A673 (cell line): Measurements from ENCODE around the gene IDH2.

Experiments
- CTCF ChIP-seq: fragments of 300-800, 200-600 bp; sonication (generic); conservative IDR thresholded peaks from 2 replicates; pipeline ENCODE4 v1.5.1; 2017; ENCODE audit warnings: low read depth, mild to moderate bottlenecking, antibody characterized with exemption, low read length, moderate library complexity, mixed read lengths
- EZH2 ChIP-seq: fragments of 200-600 bp; sonication (generic); IDR thresholded peaks from 2 replicates; pipeline ENCODE4 v1.6.1; 2017; ENCODE audit warnings: borderline replicate concordance, low read depth, mild to moderate bottlenecking, mixed read lengths, antibody characterized with exemption, low read length; ENCODE audit not compliant: poor library complexity, severe bottlenecking

DNA sequence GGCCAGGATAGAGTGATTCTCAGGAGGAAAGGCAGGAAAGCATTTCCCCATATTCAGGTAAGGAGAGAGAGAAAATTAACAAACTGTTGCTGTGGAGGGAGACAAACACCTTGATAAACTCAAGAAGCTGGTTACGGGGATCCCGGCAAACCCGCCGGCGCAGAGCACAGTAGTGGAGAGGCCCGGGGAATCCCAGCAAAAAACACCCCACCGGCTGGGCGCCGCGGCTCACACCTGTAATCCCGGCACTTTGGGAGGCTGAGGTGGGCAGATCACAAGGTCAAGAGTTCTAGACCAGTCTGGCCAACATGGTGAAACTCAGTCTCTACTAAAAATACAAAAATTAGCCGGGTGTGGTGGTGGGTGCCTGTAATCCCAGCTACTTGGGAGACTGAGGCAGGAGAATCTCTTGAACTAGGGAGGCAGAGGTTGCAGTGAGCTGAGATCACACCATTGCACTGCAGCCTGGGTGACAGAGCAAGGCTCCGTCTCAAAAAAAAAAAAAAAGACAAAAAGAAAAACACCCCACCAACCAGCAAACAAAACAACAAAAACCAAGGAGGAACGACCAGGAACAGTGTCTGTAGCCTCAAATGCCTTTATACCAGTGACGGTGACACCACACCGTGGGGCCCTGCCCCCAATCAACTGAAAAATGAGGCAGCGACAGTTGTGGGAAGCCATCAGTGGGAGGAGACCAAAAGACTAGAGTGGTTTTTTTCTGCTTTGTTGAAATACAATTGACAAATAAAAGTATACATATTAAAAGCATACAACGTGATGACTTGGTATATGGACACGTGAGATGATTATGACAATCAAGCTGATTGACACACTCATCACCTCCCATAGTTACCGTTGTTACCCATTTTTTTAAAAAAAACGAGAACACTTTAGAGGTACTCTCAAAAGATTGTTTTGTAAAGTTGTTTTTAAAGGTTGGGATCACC lies 40.2 kb upstream of the IDH2 start:
- TF ChIP-seq CTCF (no peak), EZH2 (no peak)
